Fibroblast of lung (primary cell): ENCODE data around the gene NOS3. TPM values are rescaled to one million over a fixed set of nuclear protein-coding genes. Genes with fewer than 3 reads are reported as not detected.

Experiments
- DNase-seq, 2 donors: peaks; one replicate each; pipeline versions ENCODE4 v3.0.0 to v3.0.0-alpha.2; 2010; ENCODE audit warnings: low read depth in 2 of 2
- H2AFZ ChIP-seq: 2 replicates; pipeline ENCODE4 v1.5.1; 2012; ENCODE audit warnings: low read length, control low read depth, inconsistent platforms
- H3K27ac ChIP-seq: 2 replicates; pipeline ENCODE4 v1.5.1; 2011; ENCODE audit warnings: low read length, control low read depth; ENCODE audit not compliant: insufficient read depth
- H3K27me3 ChIP-seq: 2 replicates; pipeline ENCODE4 v1.5.1; 2011; ENCODE audit warnings: mild to moderate bottlenecking, low read length; ENCODE audit not compliant: control insufficient read depth, insufficient read depth
- H3K36me3 ChIP-seq: 2 replicates; pipeline ENCODE4 v1.5.1; 2011; ENCODE audit warnings: low read length; ENCODE audit not compliant: control insufficient read depth, insufficient read depth
- H3K4me1 ChIP-seq: 2 replicates; pipeline ENCODE4 v1.5.1; 2011; ENCODE audit warnings: low read length; ENCODE audit not compliant: control insufficient read depth, insufficient read depth; ENCODE audit errors: extremely low read depth
- H3K4me2 ChIP-seq: 2 replicates; pipeline ENCODE4 v1.5.1; 2011; ENCODE audit warnings: low read length, control low read depth; ENCODE audit not compliant: insufficient read depth; ENCODE audit errors: extremely low read depth
- H3K4me3 ChIP-seq, 4 experiments: fragments of 200-600 bp in 1 of 4; sonication (generic) in 1 of 4; replicated peaks in 1 of 4; 2 replicates each; pipeline ENCODE4 v1.5.1; 2011 to 2016; ENCODE audit warnings: low read length in 4 of 4, low read depth in 3 of 4, mild to moderate bottlenecking in 3 of 4, control low read depth in 2 of 4, inconsistent platforms in 1 of 4, mixed read lengths in 1 of 4; ENCODE audit not compliant: insufficient read depth in 1 of 4; ENCODE audit errors: control extremely low read depth in 1 of 4
- H3K79me2 ChIP-seq: 2 replicates; pipeline ENCODE4 v1.5.1; 2012; ENCODE audit warnings: mild to moderate bottlenecking, low read length, inconsistent platforms; ENCODE audit not compliant: control insufficient read depth, insufficient read depth
- H3K9ac ChIP-seq: 2 replicates; pipeline ENCODE4 v1.5.1; 2011; ENCODE audit warnings: mild to moderate bottlenecking, low read length, control low read depth; ENCODE audit not compliant: insufficient read depth
- H3K9me3 ChIP-seq: 2 replicates; pipeline ENCODE4 v1.5.1; 2012; ENCODE audit warnings: low read depth, low read length; ENCODE audit not compliant: control insufficient read depth, insufficient read depth
- H4K20me1 ChIP-seq: 2 replicates; pipeline ENCODE4 v1.5.1; 2011; ENCODE audit warnings: low read length; ENCODE audit not compliant: control insufficient read depth, insufficient read depth; ENCODE audit errors: extremely low read depth
- CTCF ChIP-seq, 2 donors: IDR thresholded peaks in 1 of 2; conservative IDR thresholded peaks in 1 of 2; 1 replicate in 1 of 2; 2 replicates in 1 of 2; pipeline ENCODE4 v1.5.1; 2011 to 2012; ENCODE audit warnings: low read length in 2 of 2, control low read depth in 1 of 2, inconsistent platforms in 1 of 2, low read depth in 1 of 2, mild to moderate bottlenecking in 1 of 2
- EZH2 ChIP-seq: IDR thresholded peaks from 2 replicates; pipeline ENCODE4 v1.5.1; 2012; ENCODE audit warnings: low read length, control low read depth, mild to moderate bottlenecking; ENCODE audit errors: missing control alignments
- polyA plus RNA-seq, 2 donors: library from polyadenylated mRNA; depleted of rRNA in 1 of 2; stranded (reverse) in 1 of 2; unstranded in 1 of 2; fragments of >200 nt; gene quantifications; 2 replicates each; pipeline ENCODE4 v1.2.1, GENCODE V29; 2011 to 2012; ENCODE audit warnings: missing spikeins in 1 of 2
- total RNA-seq: library from RNA; depleted of rRNA; stranded (reverse); fragments of >200 nt; gene quantifications from 2 replicates; pipeline ENCODE4 v1.2.1, GENCODE V29; 2014

The NOS3 gene
- total and polyA plus RNA-seq, 2 donors (not counting 1 experiment from before 2014, with no cell fraction given), result 0.12 to 0.50 TPM

- TF ChIP-seq CTCF (conservative IDR thresholded peaks at IDR 0.05 in 1 of 2, IDR thresholded peaks at IDR 0.05 in 1 of 2; ENCODE audit: low read depth in 1 of 2, low read length in 2 of 2) (no peak), EZH2 (no peak)
- no peaks in the 10 kb centered on the region for H4K20me1 ChIP-seq
- no peak overlapping the region for H3K4me2 ChIP-seq
- no peaks in the 10 kb centered on the region for H3K9me3 ChIP-seq
- no peak overlapping the region for H2AFZ ChIP-seq
- H3K27ac ChIP-seq, result no peak overlapping the region
- H3K4me1 ChIP-seq, result no peaks in the 10 kb centered on the region
- DNase-seq, result no peak
- no peaks in the 10 kb centered on the region for H3K27me3 ChIP-seq
- H3K9ac ChIP-seq, result no peak overlapping the region
- H3K79me2 ChIP-seq, result no peaks in the 10 kb centered on the region
- no peaks in the 10 kb centered on the region for H3K36me3 ChIP-seq
- H3K4me3 ChIP-seq, result no peak overlapping the region
Observed at GRCh38 chr7:150945171-150945852, 45.5 kb upstream of the NOS3 start.

- Histone ChIP-seq H3K36me3 (no peaks in the 10 kb centered on the region), H3K4me1 (no peaks in the 10 kb centered on the region), H3K27me3 (no peaks in the 10 kb centered on the region), H4K20me1 (no peaks in the 10 kb centered on the region), H2AFZ (no peak overlapping the region), H3K9me3 (no peaks in the 10 kb centered on the region), H3K79me2 (no peaks in the 10 kb centered on the region), H3K27ac (no peak overlapping the region), H3K4me2 (no peak overlapping the region), H3K4me3 (no peak overlapping the region), H3K9ac (no peak overlapping the region)
- DNase-seq, result peak in 1 of 2 donors; percentile 62
- no peak for TF ChIP-seq CTCF (conservative IDR thresholded peaks at IDR 0.05 in 1 of 2, IDR thresholded peaks at IDR 0.05 in 1 of 2; ENCODE audit: low read depth in 1 of 2, low read length in 2 of 2)
- TF ChIP-seq EZH2, result no peak
Observed at GRCh38 chr7:150945853-150946420, 44.9 kb upstream of the NOS3 start.

GRCh38 chr7:150946421-150947240 lies 44.2 kb upstream of the NOS3 start:
- no peaks in the 10 kb centered on the region for H3K9me3 ChIP-seq
- no peaks in the 10 kb centered on the region for H4K20me1 ChIP-seq
- H3K79me2 ChIP-seq, result no peaks in the 10 kb centered on the region
- no peak overlapping the region for H3K4me3 ChIP-seq
- TF ChIP-seq CTCF (conservative IDR thresholded peaks at IDR 0.05 in 1 of 2, IDR thresholded peaks at IDR 0.05 in 1 of 2; ENCODE audit: low read depth in 1 of 2, low read length in 2 of 2) (no peak), EZH2 (no peak)
- H3K9ac ChIP-seq, result no peak overlapping the region
- no peaks in the 10 kb centered on the region for H3K27me3 ChIP-seq
- H2AFZ ChIP-seq, result no peak overlapping the region
- no peak overlapping the region for H3K4me2 ChIP-seq
- H3K36me3 ChIP-seq, result no peaks in the 10 kb centered on the region
- DNase-seq, result no peak
- no peaks in the 10 kb centered on the region for H3K4me1 ChIP-seq
- no peak overlapping the region for H3K27ac ChIP-seq
